ENCODE measurements around the gene CNTNAP2. TPM values are rescaled to one million over a fixed set of nuclear protein-coding genes. Genes with fewer than 3 reads are reported as not detected.

CNTNAP2 gene
- total RNA-seq, 2 donors from 2014 or later, result 171 to 228 TPM

DNA sequence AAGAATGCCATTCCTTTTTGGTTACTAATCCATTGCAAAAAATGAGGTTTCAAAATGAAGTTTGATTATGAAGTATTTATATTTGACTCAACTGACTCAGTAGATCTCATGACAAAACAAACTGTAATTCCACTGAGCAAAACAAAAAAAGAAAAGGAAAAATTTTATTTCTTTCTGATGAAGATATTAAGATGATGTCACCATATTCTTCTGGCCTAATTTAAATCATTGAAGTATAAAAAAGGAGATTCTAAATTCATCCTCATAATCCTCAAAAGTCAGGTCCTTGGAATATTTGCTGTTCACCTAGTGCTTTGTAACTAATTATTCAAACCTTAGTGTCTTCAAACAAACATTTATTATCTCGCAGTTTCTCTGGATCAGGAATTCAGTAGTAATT lies 1183.7 kb downstream of the CNTNAP2 start:
- Mint-ChIP-seq H3K9me3 (no peaks in the 10 kb centered on the region), H3K27me3 (ENCODE audit: insufficient read depth) (no peaks in the 10 kb centered on the region), H3K4me1 (no peaks in the 10 kb centered on the region), H3K27ac (no peak overlapping the region), H3K36me3 (ENCODE audit: low read depth) (no peaks in the 10 kb centered on the region), H3K4me3 (no peak overlapping the region)
- TF ChIP-seq, protein P1, sequence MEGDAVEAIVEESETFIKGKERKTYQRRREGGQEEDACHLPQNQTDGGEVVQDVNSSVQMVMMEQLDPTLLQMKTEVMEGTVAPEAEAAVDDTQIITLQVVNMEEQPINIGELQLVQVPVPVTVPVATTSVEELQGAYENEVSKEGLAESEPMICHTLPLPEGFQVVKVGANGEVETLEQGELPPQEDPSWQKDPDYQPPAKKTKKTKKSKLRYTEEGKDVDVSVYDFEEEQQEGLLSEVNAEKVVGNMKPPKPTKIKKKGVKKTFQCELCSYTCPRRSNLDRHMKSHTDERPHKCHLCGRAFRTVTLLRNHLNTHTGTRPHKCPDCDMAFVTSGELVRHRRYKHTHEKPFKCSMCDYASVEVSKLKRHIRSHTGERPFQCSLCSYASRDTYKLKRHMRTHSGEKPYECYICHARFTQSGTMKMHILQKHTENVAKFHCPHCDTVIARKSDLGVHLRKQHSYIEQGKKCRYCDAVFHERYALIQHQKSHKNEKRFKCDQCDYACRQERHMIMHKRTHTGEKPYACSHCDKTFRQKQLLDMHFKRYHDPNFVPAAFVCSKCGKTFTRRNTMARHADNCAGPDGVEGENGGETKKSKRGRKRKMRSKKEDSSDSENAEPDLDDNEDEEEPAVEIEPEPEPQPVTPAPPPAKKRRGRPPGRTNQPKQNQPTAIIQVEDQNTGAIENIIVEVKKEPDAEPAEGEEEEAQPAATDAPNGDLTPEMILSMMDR (conservative IDR thresholded peaks at IDR 0.05), result no peak
- WGBS, 2 experiments (ENCODE audit: insufficient coverage in 1 of 2, insufficient read length in 1 of 2), result 90 to 95% methylated on average over 1 of the region's 1 CpG
- Histone ChIP-seq H3K27ac (ENCODE audit: low read depth, low read length) (no peak overlapping the region), H3K36me3 (ENCODE audit: control insufficient read depth, insufficient read depth, low read length) (no peaks in the 10 kb centered on the region), H3K27me3 (ENCODE audit: control insufficient read depth, insufficient read depth, low read length, poor library complexity, severe bottlenecking) (no peaks in the 10 kb centered on the region), H3K9ac (ENCODE audit: extremely low read depth, low read length, poor library complexity, severe bottlenecking) (no peak overlapping the region), H3K4me1 (ENCODE audit: control insufficient read depth, insufficient read depth, low read length) (no peaks in the 10 kb centered on the region), H3K4me3 (ENCODE audit: low read length) (no peak overlapping the region), H3K9me3 (ENCODE audit: control insufficient read depth, low read length) (no peaks in the 10 kb centered on the region)
- no peak for DNase-seq

DNA sequence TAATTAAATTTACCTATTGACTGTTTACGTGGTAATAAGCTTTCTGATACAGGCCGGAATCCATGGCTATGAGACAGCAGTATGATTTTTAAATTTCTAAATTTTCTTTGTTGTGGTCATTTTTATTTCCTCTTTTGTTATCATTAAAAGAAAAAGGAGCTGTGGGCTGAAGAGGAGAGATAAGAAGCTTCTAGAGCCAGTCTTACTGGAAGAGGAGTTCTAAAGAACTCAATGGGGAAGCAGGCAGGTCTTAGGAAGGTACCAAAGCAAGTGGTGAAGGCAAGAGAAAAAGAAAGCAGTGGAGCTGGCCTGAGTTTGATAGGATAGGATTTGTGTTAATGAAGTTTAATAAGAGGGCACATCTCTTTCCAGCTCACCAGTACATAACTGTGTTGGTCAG lies 1187.8 kb downstream of the CNTNAP2 start:
- no peaks in the 10 kb centered on the region for H3K4me1 ChIP-seq (ENCODE audit: control insufficient read depth, insufficient read depth, low read length)
- H3K36me3 ChIP-seq (ENCODE audit: control insufficient read depth, insufficient read depth, low read length), result no peaks in the 10 kb centered on the region
- H3K27ac Mint-ChIP-seq, result no peak overlapping the region
- no peak overlapping the region for H3K4me3 ChIP-seq (ENCODE audit: low read length)
- H3K27me3 Mint-ChIP-seq (ENCODE audit: insufficient read depth), result no peaks in the 10 kb centered on the region
- no peak overlapping the region for H3K9ac ChIP-seq (ENCODE audit: extremely low read depth, low read length, poor library complexity, severe bottlenecking)
- no peaks in the 10 kb centered on the region for H3K9me3 ChIP-seq (ENCODE audit: control insufficient read depth, low read length)
- H3K36me3 Mint-ChIP-seq (ENCODE audit: low read depth), result no peaks in the 10 kb centered on the region
- WGBS, 2 experiments (ENCODE audit: insufficient coverage in 1 of 2, insufficient read length in 1 of 2), result 100% methylated on average over 2 of the region's 2 CpGs; no CpG with 5 or more reads in 1 of the 2 experiments
- TF ChIP-seq, protein P1 (conservative IDR thresholded peaks at IDR 0.05), result no peak
- H3K4me1 Mint-ChIP-seq, result no peaks in the 10 kb centered on the region
- no peaks in the 10 kb centered on the region for H3K27me3 ChIP-seq (ENCODE audit: control insufficient read depth, insufficient read depth, low read length, poor library complexity, severe bottlenecking)
- no peaks in the 10 kb centered on the region for H3K9me3 Mint-ChIP-seq
- no peak overlapping the region for H3K4me3 Mint-ChIP-seq
- no peak for DNase-seq
- H3K27ac ChIP-seq (ENCODE audit: low read depth, low read length), result no peak overlapping the region

DNA sequence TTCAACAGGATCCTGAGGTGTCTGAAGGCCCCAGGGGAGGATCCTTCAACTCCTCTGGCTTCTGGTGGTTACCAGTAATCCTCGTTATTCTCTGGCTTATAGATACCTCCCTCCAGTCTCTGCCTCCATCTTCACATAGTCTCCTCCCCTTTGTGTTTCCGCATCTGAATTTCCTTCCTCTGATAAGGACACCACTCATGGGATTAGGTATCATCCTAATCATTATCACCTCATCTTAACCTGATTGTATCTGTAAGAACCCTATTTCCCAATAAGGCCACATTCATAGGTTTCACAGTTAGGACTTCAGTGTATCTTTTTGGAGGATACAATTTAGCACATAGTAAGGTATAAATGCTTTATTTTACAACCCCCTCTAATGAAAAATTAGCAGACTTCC lies 1189.2 kb downstream of the CNTNAP2 start:
- no peak overlapping the region for H3K4me3 Mint-ChIP-seq
- Histone ChIP-seq H3K9ac (ENCODE audit: extremely low read depth, low read length, poor library complexity, severe bottlenecking) (no peak overlapping the region), H3K36me3 (ENCODE audit: control insufficient read depth, insufficient read depth, low read length) (no peaks in the 10 kb centered on the region), H3K9me3 (ENCODE audit: control insufficient read depth, low read length) (no peaks in the 10 kb centered on the region), H3K4me3 (ENCODE audit: low read length) (no peak overlapping the region), H3K4me1 (ENCODE audit: control insufficient read depth, insufficient read depth, low read length) (no peaks in the 10 kb centered on the region), H3K27ac (ENCODE audit: low read depth, low read length) (no peak overlapping the region), H3K27me3 (ENCODE audit: control insufficient read depth, insufficient read depth, low read length, poor library complexity, severe bottlenecking) (no peaks in the 10 kb centered on the region)
- 87 to 100% methylated on average over 2 of the region's 2 CpGs for WGBS, 2 experiments (ENCODE audit: insufficient coverage in 1 of 2, insufficient read length in 1 of 2)
- H3K9me3 Mint-ChIP-seq, result no peaks in the 10 kb centered on the region
- no peak overlapping the region for H3K27ac Mint-ChIP-seq
- no peaks in the 10 kb centered on the region for H3K4me1 Mint-ChIP-seq
- DNase-seq, result no peak
- TF ChIP-seq, protein P1 (conservative IDR thresholded peaks at IDR 0.05), result no peak
- no peaks in the 10 kb centered on the region for H3K36me3 Mint-ChIP-seq (ENCODE audit: low read depth)
- no peaks in the 10 kb centered on the region for H3K27me3 Mint-ChIP-seq (ENCODE audit: insufficient read depth)
